GM18517 (cell line): ENCODE results near the gene ATP8B1.
"Not testable (repeated sequence)": the region's sequence is repeated elsewhere in the genome, so short reads cannot be mapped to it uniquely, and the experiment has no call there.

Experiments
- ATAC-seq: cut with Tn5 transposase; IDR thresholded peaks from one replicate; pipeline ENCODE4 v1.9.1; 2021; ENCODE audit warnings: mild to moderate bottlenecking, moderate library complexity; ENCODE audit not compliant: unreplicated experiment

ATP8B1 gene

DNA sequence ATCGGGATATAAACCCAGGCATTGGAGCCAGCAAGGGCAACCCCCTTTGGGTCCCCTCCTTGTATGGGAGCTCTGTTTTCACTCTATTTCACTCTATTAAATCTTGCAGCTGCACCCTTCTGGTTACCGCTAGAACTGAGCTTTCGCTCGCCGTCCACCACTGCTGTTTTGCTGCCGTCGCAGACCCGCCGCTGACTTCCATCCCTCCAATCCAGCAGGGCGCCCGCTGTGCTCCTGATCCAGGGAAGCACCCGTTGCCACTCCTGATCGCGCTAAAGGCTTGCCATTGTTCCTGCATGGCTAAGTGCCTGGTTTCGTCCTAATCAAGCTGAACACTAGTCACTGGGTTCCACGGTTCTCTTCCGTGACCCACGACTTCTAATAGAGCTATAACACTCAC lies 68.1 kb downstream of the ATP8B1 start:
- ATAC-seq = not testable (repeated sequence)

DNA sequence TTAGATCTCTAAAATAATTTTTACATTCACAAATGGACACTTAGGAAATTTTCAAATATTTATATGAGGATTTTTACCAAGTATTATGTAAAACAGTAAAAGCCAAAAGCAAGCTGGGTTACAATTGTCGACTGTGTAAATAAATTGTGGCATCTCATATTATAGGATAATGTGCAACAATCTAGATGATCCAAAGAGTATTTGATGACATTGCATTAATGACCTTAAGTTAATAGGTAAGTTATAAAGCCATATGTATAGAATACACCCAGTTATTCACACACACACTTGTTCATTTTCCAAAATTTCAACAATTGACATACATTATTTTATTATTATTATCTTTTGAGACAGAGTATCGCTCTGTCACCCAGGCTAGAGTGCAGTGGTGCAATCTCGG lies 69.3 kb downstream of the ATP8B1 start:
- ATAC-seq = no peak

DNA sequence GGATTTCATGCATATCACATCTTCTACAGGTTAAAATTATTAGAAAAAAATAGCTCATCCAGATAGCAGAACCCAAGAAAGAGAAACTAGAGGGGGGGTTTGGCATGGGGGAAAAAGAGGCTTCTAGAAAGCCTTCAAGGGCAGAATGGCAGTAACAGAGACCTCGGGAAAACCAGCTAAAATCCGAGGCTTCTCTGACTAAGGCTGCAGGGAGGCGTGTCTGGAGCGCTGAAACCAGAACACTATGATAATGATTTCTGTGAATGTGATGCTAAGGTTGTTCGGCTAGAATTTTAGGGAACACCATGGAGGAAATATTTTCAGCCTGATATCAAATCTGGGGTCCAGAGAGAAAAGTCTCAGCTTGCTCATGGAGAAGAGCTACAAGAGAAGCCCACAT lies 73.0 kb downstream of the ATP8B1 start:
- no peak for ATAC-seq

DNA sequence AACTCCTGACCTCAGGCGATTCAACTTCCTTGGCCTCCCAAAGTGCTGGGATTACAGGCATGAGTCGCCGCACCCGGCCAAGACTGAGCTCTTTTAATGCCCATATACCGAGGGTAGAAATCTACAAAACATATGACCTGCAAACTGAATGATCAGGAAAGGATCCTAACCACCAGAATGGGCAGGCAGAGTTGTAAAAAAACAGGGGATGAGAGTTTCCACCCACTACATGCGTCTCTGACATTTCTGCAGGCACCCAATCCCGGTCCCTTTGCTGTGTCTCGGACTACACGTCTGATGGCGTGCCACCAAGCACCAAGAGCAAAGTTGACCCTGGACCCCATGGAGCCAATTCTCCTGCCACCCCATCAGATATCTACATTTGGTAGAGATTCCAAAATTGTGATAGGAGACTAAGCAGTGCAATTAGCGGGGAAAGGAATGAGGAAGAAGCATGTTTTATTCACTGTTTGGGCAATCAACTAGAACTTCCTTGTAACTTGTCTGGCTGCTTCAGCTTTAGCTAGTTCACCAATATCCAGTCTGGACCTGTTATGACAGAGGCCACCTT lies 74.1 kb downstream of the ATP8B1 start:
- no peak for ATAC-seq

DNA sequence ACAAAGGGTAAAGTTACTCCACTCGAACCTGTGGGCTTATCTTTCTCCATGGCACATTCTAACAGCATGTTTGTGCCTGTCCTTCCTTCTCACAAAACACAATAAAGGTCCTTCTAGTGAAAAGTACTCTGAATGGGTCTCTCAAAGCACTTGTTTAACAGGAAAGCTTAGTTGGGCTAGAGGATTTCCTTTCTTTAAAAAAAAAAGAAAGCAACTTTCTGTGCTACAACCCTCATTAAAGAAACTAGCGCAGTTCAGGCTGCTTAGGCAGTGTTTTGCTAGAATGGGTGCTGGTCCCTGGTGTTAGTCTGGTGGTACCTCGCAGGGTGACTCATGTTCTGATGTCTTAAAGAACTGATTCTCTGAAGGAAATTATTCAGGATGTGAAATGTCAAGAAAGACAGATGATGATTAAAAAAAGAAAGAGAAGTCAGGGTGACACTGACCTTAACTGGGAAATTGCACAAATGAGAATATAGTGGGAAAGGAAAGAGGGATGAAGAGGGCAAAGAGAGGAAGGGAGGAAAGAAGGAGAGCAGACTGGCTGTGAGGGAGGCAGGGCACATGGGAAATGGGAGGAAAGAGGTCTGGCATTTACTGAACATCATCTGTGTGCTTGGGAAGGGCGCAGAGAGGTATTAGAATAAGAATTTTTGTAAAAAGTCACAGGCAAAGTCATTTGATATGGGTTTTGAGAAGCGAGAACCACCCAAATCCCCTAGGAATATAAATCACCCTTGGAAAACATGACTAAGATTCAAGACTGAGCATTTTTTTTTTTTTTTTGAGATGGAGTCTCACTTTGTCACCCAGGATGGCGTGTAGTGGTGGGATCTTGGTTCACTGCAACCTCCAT lies 74.9 kb downstream of the ATP8B1 start:
- ATAC-seq = no peak

DNA sequence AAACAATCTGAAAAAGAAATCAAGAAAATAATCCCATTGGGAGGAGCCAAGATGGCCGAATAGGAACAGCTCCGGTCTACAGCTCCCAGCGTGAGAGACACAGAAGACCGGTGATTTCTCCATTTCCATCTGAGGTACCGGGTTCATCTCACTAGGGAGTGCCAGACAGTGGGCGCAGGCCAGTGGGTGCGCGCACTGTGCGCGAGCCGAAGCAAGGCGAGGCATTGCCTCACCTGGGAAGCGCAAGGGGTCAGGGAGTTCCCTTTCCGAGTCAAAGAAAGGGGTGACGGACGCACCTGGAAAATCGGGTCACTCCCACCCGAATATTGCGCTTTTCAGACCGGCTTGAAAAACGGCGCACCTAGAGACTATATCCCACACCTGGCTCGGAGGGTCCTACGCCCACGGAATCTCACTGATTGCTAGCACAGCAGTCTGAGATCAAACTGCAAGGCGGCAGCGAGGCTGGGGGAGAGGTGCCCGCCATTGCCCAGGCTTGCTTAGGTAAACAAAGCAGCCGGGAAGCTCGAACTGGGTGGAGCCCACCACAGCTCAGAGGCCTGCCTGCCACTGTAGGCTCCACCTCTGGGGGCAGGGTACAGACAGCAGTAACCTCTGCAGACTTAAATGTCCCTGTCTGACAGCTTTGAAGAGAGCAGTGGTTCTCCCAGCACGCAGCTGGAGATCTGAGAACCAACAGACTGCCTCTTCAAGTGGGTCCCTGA lies 83.7 kb downstream of the ATP8B1 start:
- ATAC-seq = not testable (repeated sequence)

DNA sequence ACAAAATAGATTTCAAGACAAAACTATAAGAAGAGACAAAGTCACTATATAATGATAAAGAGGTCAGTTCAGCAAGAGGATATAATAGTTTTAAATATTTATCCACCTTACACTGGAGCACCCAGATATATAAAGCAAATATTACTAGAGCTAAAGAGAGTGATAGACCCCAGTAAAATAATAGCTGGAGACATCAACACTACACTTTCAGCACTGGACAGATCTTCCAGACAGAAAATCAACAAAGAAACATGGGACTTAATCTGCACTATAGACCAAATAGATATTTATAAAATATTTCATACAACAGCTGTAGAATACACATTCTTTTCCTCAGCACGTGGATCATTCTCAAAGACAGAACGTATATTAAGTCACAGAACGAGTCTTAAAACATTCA lies 86.6 kb downstream of the ATP8B1 start:
- no peak for ATAC-seq

DNA sequence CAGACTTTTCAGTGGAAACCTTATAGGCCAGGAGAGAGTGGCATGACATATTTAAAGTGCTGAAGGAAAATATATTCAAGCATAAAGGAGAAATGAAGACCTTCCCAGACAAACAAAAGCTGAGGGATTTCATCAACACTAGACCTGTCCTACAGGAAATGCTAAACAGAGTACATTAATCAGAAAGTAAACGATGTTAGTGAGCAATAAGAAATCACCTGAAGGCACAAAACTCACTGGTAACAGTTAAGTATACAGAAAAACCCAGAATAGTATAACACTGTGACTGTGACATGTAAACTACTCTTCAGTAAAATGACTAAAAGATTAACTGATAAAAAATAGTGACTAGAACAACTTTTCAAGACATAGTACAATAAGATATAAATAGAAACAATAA lies 87.4 kb downstream of the ATP8B1 start:
- ATAC-seq = no peak

DNA sequence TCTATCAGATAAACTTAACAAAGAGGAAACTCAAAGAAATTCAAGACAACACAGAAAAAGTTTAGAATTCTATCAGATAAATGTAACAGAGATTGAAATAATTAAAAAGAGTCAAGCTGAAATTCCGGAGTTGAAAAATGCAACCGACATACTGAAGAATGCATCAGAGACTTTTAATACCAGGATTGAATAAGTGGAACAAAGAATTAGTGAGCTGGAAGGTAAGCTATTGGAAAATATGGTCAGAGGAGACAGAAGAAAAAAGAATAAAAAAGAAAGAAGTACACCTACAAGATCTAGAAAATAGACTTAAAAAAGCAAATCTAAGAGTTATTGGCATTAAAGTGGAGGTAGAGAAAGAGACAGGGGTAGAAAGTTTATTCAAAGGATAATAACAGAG lies 88.0 kb downstream of the ATP8B1 start:
- no peak for ATAC-seq

DNA sequence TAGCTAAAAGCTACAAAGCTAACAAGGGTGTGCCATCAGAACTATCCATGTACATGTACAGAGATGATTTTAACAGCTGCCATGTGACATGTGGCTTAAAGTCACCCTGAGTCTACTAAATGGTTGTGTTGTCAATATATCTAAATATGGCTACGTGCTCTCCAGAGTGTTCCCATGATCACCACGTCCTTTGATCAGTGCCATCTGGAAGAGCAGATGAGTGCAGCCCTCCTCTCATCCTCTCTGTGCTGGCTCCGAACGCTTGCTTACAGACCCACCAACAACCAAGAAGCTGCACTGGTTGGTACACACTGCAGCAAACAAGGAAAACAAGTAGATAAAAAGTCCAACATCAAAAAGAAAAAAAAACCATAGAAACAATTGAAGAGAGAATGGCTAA lies 92.9 kb downstream of the ATP8B1 start:
- ATAC-seq = no peak

DNA sequence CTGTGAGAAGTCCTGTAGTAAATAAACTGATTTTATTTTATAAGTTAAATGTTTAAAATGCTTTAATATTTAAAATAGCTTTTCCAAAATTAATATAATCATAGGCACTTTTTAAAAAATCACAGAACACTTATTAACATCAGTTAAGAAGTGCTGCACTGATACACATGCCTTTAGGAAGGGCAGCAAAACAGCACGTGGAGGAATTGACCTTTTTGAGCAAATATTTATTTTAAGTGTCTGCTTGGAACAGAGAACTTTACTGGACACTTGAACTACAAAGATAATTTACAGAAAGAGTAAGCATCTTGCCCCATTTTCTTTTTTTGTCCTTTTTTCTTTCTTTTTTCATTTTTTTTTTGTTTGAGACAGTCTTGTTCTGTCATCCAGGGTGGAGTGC lies 93.8 kb downstream of the ATP8B1 start:
- ATAC-seq = no peak

DNA sequence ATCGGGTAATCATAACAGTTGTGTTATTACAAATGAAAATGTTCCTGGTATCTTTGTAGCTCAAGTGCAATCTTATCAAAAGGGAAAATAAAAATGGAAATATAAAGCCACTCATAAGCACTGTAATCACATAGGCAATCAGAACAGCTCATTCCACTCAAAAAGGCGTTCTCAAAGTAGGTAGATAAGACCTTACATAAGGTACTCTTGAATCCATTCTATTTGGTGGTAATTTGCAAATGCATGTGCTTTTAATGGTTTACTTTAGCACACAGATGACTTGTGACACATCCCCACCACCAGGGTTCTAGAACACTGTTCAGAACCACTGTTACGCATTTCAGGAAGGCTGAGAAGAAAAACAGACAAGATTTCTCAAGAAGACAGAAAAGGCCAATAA lies 94.8 kb downstream of the ATP8B1 start:
- ATAC-seq = no peak

DNA sequence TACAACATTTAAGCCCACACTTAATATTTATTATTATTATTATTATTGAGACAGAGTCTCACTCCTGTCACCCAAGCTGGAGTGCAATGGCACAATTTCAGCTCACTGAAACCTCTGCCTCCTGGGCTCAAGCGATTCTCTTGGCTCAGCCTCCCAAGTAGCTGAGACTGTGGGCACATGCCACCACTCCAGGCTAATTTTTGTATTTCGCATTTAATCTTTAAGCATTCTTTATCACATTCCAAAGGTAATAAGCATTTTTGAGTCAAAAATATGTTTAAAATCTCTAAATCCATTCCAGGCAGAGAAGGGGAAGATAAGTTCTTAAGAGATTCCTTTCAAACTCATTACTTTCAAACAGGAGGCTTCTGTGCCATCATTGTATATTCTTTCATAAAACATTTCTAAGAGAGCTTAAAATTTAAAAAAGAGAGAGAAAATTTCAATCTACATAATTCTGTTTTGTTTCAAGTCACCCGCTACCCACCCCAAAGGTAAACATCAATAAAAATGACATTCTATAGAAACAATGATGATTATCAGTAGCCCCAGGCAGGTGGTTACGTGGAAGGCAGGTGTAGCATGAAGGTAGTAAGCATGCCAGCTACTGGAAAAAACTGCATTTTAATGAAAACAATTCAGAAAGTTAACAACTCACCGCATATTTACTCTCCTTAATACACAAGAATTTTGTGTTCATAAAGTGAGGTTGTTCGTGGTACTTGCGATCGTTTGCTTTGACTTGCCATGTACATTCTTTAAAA lies 97.1 kb downstream of the ATP8B1 start:
- ATAC-seq = no peak

DNA sequence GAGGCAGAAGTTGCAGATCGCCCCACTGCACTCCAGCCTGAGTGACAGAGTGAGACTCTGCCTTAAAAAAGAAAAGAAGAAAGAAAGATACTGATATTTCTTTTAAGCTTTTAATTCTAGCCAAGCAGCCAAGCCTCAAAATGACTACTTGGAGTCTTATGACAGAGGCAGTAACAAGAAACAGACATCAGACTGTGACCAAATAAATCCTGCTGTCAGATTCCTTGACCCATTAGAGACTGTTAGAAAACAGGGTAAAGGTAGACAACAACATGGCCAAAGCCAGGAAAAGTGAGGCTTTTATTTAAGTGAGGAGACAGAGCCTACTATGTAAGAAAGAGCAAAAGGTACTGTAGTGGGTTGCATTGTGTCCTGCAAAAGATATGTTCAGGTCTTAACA lies 98.1 kb downstream of the ATP8B1 start:
- ATAC-seq = no peak

DNA sequence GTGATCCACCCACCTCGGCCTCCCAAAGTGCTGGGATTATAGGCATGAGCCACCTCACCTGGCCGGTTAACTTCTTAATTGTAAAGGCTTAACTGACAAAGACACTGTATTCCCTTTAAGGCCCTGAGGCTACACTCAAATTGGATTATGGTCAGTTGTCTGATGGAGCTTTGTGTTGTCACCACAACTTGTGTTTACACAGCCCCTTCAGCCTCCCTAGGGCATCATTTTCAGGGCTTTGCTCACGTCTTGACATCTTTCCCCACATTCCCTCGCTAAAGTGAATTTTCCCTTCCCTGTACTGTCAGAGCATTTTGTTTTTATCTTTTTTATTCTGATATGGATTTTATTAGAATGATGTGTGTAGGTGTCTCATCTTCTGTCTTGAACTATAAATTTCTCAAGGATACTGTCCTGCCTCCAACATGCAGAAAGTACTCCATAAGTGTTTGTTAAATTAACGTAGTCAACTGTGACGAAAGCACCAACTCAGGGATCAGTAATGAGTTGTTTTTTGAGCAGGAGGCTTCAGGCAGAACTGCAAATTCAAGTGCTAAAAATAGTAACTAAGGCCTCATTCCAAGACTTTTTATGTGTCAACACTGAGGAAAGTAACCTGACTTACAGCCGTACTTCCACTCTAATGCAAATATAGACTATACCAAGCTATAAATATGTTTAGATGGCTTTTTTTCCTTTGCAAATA lies 104.4 kb downstream of the ATP8B1 start:
- ATAC-seq = no peak

DNA sequence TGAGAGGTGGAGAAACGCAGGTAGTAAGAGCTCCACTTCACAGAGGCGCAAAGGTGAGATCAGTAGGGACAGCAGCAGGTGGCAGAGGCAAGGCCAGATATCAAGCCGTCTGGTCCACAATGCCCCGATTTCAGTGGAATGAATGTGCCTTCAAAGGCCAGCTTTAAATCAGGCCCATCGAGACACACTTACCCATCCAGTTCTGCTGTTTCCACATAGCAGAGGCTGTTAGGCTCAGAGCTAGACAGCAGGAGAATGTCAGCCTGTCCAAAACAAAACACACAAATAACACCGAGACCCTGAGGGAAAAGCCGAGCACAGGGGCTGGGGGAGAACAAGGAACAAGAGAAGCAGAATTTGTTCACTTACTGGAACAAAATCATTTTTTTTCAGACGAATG lies 105.7 kb downstream of the ATP8B1 start:
- ATAC-seq = no peak

DNA sequence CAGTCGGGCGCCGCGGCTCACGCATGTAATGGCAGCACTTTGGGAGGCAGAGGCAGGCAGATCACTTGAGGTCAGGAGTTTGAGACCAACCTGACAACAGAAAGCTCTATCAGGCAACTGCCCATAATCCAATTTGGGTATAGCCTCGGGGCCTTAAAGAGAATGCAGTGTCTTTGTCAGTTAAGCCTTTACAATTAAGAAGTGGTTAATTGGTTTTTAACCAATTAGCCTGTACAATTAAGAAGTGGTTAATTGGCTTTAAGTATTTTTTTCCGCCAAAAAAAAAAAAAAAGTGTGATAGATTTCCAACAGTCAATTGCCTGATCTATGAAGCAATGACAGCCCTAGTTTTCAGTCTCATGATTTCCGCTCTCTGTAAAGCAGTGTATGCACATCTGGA lies 106.8 kb downstream of the ATP8B1 start:
- no peak for ATAC-seq

DNA sequence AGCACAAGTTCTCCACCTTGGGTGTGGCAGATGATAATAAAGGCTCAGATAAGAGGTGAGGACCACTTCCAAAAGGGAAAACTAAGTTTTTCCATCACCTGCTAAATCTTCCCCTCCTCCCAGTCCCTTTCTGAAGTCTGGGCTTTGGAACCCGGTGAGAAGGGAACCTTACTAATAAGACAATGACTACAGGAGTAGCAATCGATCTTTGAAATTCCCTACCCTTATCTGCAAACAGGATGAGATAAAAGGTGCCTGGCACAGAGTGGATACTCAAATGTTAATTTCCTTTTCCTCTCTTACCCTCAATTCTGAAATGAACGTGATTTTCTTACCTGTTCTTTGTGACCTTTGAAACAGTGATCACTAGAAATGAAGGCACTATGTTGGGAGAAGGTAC lies 111.8 kb downstream of the ATP8B1 start:
- ATAC-seq = no peak

DNA sequence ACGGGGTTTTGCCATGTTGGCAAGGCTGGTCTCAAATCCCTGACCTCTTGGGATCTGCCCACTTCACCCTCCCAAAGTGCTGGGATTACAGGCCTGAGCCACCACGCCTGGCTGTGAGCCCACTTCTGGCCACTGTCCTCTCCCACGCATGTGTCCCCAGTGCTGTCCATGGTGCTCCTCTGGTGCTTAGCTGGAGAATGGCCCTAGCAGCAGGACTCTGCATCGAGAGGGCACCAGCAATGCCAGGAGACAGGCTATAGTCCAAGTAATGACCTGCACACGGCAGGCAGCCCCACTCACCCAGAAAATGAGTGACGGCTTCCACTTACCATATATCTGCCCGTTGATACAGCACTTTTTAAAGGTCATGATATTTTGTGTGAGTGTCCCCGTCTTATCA lies 115.1 kb downstream of the ATP8B1 start:
- ATAC-seq = no peak

DNA sequence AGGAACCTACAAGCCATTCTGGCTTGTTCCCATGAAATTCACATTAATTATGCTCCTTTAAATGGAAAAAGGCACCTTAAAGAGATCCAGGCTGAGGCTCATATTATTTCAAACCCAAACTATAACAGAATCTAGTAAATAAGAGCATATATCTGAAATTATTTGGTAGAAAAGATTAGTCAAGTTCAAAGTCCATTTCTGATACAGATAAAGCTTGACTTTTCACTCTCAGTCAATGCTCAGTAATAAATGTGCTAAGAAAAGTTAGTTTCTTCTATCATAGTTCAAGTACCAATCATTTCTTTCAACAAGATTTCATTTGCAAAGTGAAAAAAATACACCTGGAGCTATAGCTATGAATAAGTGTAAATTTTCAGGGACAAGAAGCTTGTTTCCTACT lies 119.6 kb downstream of the ATP8B1 start:
- no peak for ATAC-seq
